Measurements from ENCODE around the gene AOPEP. TPM values are rescaled to one million over a fixed set of nuclear protein-coding genes. Genes with fewer than 3 reads are reported as not detected.

The AOPEP gene
- total RNA-seq, 5 donors from 2014 or later (not counting 1 experiment from before 2014, with no cell fraction given), result 10.4 to 14.8 (median 11.3) TPM

DNA sequence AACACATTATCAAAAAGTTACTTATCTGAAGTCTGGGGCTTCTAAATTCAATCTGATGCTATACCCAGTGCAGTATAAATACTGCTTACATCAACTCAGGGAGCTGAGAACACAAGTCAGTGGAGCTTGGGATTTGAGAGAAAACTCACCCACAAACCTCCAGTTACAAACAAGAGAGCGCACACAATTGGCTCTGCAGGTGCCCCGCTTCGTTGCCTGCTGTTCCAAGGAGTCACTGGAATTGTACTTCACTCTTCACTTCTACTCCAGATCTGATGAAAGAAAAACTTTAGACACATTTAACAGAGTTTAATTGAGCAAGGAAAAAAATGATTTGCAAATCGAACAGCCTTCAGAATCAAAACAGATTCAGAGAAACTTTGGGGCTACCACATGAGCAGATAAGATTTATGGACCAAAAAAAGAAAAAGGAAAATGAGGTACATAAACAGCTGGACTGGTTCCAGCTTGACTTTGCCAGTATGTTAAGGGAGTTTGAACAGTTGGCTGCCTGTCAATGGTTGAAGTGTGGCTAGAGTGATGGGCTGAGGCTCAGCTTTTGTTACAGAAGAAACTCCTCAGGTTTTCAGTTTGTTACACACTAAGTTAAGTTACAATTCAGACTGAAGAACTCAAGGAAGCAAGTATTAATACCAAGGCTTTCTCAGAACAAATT lies 156.6 kb downstream of the AOPEP start:
- H3K9me3 ChIP-seq, result no peaks in the 10 kb centered on the region
- DNase-seq, result no peak
- Mint-ChIP-seq H3K4me3 (no peak overlapping the region), H3K27ac (no peak overlapping the region), H3K27me3 (no peaks in the 10 kb centered on the region), H3K4me1 (peaks cover 8 to 15% (median 13%) of the 10 kb centered on the region in 3 donors), H3K36me3 (no peaks in the 10 kb centered on the region), H3K9me3 (no peaks in the 10 kb centered on the region)
- ChIA-PET CTCF (interaction anchor here in 1 of 2 donors (0.5 kb wide), 1 partner anchor 51 kb away, joined by 3 read pairs; no protein-coding TSS in a partner anchor), POLR2A (no interaction called here)
- no peak for ATAC-seq (replicated peaks in 1 of 4)
- no peak overlapping the region for H3K27ac ChIP-seq (ENCODE audit: low read length)
- 67% methylated on average over 3 of the region's 4 CpGs for WGBS (ENCODE audit: insufficient coverage)
- H3K36me3 ChIP-seq (ENCODE audit: control insufficient read depth in 2 of 2, extremely low read depth in 1 of 2, insufficient read depth in 1 of 2, low read length in 1 of 2), result no peaks in the 10 kb centered on the region
- no peaks in the 10 kb centered on the region for H3K27me3 ChIP-seq (replicated peaks in 1 of 2; ENCODE audit: control insufficient read depth in 2 of 2, extremely low read depth in 1 of 2, insufficient read depth in 2 of 2, low read length in 1 of 2)
- H3K4me1 ChIP-seq (ENCODE audit: control insufficient read depth in 1 of 2, extremely low read depth in 1 of 2, insufficient read depth in 2 of 2, low read length in 2 of 2), result peaks cover 0 to 8% of the 10 kb centered on the region in 2 experiments
- no peak overlapping the region for H3K4me3 ChIP-seq (ENCODE audit: control insufficient read depth in 1 of 2, extremely low read depth in 1 of 2, low read length in 1 of 2)

DNA sequence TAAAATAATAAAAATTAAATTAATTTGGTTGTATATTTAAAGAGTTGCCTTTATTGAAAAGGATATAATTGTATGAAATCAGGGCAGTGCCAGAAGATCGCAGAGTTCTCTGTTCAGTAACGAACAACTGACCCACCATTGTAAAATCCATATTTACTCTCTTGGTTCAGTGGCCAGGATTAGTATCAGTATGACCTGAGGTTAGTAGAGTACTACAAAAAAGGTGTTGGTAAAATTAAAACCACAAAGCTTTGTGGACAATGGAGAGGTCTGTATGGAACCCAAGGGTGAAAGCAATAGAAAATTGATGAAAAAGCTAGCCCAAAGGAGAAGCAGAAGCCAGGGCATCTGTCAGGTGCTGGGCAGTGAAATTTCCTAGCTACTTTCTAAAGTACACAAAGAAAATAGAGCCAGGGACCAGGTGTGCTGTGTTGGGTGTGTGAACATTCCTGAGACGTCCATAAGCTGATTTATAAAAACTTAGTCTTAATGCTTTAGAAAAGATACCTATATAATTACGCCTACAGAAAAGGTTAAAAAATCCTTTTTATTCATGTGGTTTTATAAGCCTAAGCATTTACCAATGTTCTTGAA lies 159.5 kb downstream of the AOPEP start:
- Mint-ChIP-seq H3K36me3 (peaks cover 14% of the 10 kb centered on the region), H3K9me3 (peaks cover 0 to 7% (median 6%) of the 10 kb centered on the region in 3 donors), H3K4me3 (no peak overlapping the region), H3K27ac (no peak overlapping the region), H3K4me1 (no peaks in the 10 kb centered on the region), H3K27me3 (no peaks in the 10 kb centered on the region)
- Histone ChIP-seq H3K36me3 (ENCODE audit: control insufficient read depth in 2 of 2, extremely low read depth in 1 of 2, insufficient read depth in 1 of 2, low read length in 1 of 2) (no peaks in the 10 kb centered on the region), H3K9me3 (no peaks in the 10 kb centered on the region), H3K4me1 (ENCODE audit: control insufficient read depth in 1 of 2, extremely low read depth in 1 of 2, insufficient read depth in 2 of 2, low read length in 2 of 2) (no peaks in the 10 kb centered on the region), H3K27ac (ENCODE audit: low read length) (no peak overlapping the region), H3K27me3 (replicated peaks in 1 of 2; ENCODE audit: control insufficient read depth in 2 of 2, extremely low read depth in 1 of 2, insufficient read depth in 2 of 2, low read length in 1 of 2) (no peaks in the 10 kb centered on the region), H3K4me3 (ENCODE audit: control insufficient read depth in 1 of 2, extremely low read depth in 1 of 2, low read length in 1 of 2) (no peak overlapping the region)
- WGBS (ENCODE audit: insufficient coverage), result no CpG with 5 or more reads among the region's 4 CpGs
- ATAC-seq (replicated peaks in 1 of 4), result no peak
- POLR2A ChIA-PET, result interaction anchor here in 1 of 2 donors (0.5 kb wide), 1 partner anchor 24 kb away, joined by 3 read pairs; no protein-coding TSS in a partner anchor
- CTCF ChIA-PET, result no interaction called here
- DNase-seq, result no peak

DNA sequence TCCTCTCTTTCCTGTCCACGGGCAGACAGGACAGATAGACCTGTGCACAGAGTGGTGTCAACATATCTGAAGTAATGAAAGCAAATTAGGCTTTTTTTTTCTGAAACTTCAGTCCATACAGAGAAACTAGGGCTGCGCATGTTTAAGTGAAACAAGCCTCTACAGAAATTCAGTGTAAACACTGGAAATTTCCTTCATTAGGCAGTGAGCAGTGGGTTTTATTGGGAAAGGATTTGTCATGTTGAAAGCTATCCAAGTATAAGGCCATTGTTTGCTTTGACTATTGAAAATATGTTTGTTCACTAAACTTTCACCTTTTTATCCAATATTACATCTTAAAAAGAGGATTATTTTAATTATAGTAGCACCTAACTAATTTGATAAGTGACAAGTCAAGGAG lies 161.2 kb downstream of the AOPEP start:
- POLR2A ChIA-PET, result no interaction called here

GRCh38 chr9:94888775-94889174 lies 162.3 kb downstream of the AOPEP start:
- ATAC-seq (replicated peaks in 1 of 4), result no peak
- ChIA-PET POLR2A (no interaction called here), CTCF (interaction anchor here in 1 of 2 donors (0.6 kb wide), 1 partner anchor 124 kb away, joined by 3 read pairs; no protein-coding TSS in a partner anchor)
- Histone ChIP-seq H3K36me3 (ENCODE audit: control insufficient read depth in 2 of 2, extremely low read depth in 1 of 2, insufficient read depth in 1 of 2, low read length in 1 of 2) (no peaks in the 10 kb centered on the region), H3K4me1 (ENCODE audit: control insufficient read depth in 1 of 2, extremely low read depth in 1 of 2, insufficient read depth in 2 of 2, low read length in 2 of 2) (no peaks in the 10 kb centered on the region), H3K27me3 (replicated peaks in 1 of 2; ENCODE audit: control insufficient read depth in 2 of 2, extremely low read depth in 1 of 2, insufficient read depth in 2 of 2, low read length in 1 of 2) (no peaks in the 10 kb centered on the region), H3K9me3 (peaks cover 2% of the 10 kb centered on the region), H3K4me3 (ENCODE audit: control insufficient read depth in 1 of 2, extremely low read depth in 1 of 2, low read length in 1 of 2) (no peak overlapping the region), H3K27ac (ENCODE audit: low read length) (no peak overlapping the region)
- Mint-ChIP-seq H3K4me3 (no peak overlapping the region), H3K36me3 (peaks cover 21% of the 10 kb centered on the region), H3K4me1 (no peaks in the 10 kb centered on the region), H3K9me3 (peaks cover 0 to 14% (median 7%) of the 10 kb centered on the region in 3 donors), H3K27me3 (no peaks in the 10 kb centered on the region), H3K27ac (no peak overlapping the region)
- DNase-seq, result no peak
- WGBS (ENCODE audit: insufficient coverage), result 100% methylated on average over 1 of the region's 8 CpGs

More for the DNA sequence above, 161.2 kb downstream of the AOPEP start:
- no peaks in the 10 kb centered on the region for H3K27me3 ChIP-seq (replicated peaks in 1 of 2; ENCODE audit: control insufficient read depth in 2 of 2, extremely low read depth in 1 of 2, insufficient read depth in 2 of 2, low read length in 1 of 2)
- H3K27ac ChIP-seq (ENCODE audit: low read length), result no peak overlapping the region
- H3K4me1 ChIP-seq (ENCODE audit: control insufficient read depth in 1 of 2, extremely low read depth in 1 of 2, insufficient read depth in 2 of 2, low read length in 2 of 2), result no peaks in the 10 kb centered on the region
- Mint-ChIP-seq H3K36me3 (peaks cover 21% of the 10 kb centered on the region), H3K4me1 (no peaks in the 10 kb centered on the region), H3K4me3 (no peak overlapping the region), H3K27ac (no peak overlapping the region), H3K27me3 (no peaks in the 10 kb centered on the region), H3K9me3 (peaks cover 0 to 14% (median 7%) of the 10 kb centered on the region in 3 donors)
- no peak overlapping the region for H3K4me3 ChIP-seq (ENCODE audit: control insufficient read depth in 1 of 2, extremely low read depth in 1 of 2, low read length in 1 of 2)
- WGBS (ENCODE audit: insufficient coverage), result no CpG with 5 or more reads among the region's 2 CpGs
- no peaks in the 10 kb centered on the region for H3K36me3 ChIP-seq (ENCODE audit: control insufficient read depth in 2 of 2, extremely low read depth in 1 of 2, insufficient read depth in 1 of 2, low read length in 1 of 2)
- CTCF ChIA-PET, result no interaction called here
- H3K9me3 ChIP-seq, result peaks cover 2% of the 10 kb centered on the region
- ATAC-seq (replicated peaks in 1 of 4) (no peak), DNase-seq (no peak)

- no peaks in the 10 kb centered on the region for H3K36me3 ChIP-seq (ENCODE audit: control insufficient read depth in 2 of 2, extremely low read depth in 1 of 2, insufficient read depth in 1 of 2, low read length in 1 of 2)
- CTCF ChIA-PET, result no interaction called here
- H3K27me3 ChIP-seq (replicated peaks in 1 of 2; ENCODE audit: control insufficient read depth in 2 of 2, extremely low read depth in 1 of 2, insufficient read depth in 2 of 2, low read length in 1 of 2), result no peaks in the 10 kb centered on the region
- no peak overlapping the region for H3K4me3 ChIP-seq (ENCODE audit: control insufficient read depth in 1 of 2, extremely low read depth in 1 of 2, low read length in 1 of 2)
- H3K4me1 ChIP-seq (ENCODE audit: control insufficient read depth in 1 of 2, extremely low read depth in 1 of 2, insufficient read depth in 2 of 2, low read length in 2 of 2), result no peaks in the 10 kb centered on the region
- H3K27ac ChIP-seq (ENCODE audit: low read length), result no peak overlapping the region
- POLR2A ChIA-PET, result no interaction called here
- Mint-ChIP-seq H3K36me3 (peaks cover 21% of the 10 kb centered on the region), H3K9me3 (peaks cover 0 to 14% (median 7%) of the 10 kb centered on the region in 3 donors), H3K27me3 (no peaks in the 10 kb centered on the region), H3K4me1 (no peaks in the 10 kb centered on the region), H3K4me3 (no peak overlapping the region), H3K27ac (no peak overlapping the region)
- DNase-seq (no peak), ATAC-seq (replicated peaks in 1 of 4) (no peak)
- H3K9me3 ChIP-seq, result peaks cover 2% of the 10 kb centered on the region
- no CpG with 5 or more reads among the region's 3 CpGs for WGBS (ENCODE audit: insufficient coverage)
Observed at GRCh38 chr9:94889628-94890027, 163.1 kb downstream of the AOPEP start.

GRCh38 chr9:94891183-94891582 lies 164.7 kb downstream of the AOPEP start:
- ChIA-PET CTCF (no interaction called here), POLR2A (no interaction called here)
- no peak for DNase-seq
- ATAC-seq (replicated peaks in 1 of 4), result no peak
- peaks cover 21% of the 10 kb centered on the region for H3K36me3 Mint-ChIP-seq
- Histone ChIP-seq H3K27me3 (replicated peaks in 1 of 2; ENCODE audit: control insufficient read depth in 2 of 2, extremely low read depth in 1 of 2, insufficient read depth in 2 of 2, low read length in 1 of 2) (no peaks in the 10 kb centered on the region), H3K36me3 (ENCODE audit: control insufficient read depth in 2 of 2, extremely low read depth in 1 of 2, insufficient read depth in 1 of 2, low read length in 1 of 2) (no peaks in the 10 kb centered on the region), H3K4me3 (ENCODE audit: control insufficient read depth in 1 of 2, extremely low read depth in 1 of 2, low read length in 1 of 2) (no peak overlapping the region), H3K4me1 (ENCODE audit: control insufficient read depth in 1 of 2, extremely low read depth in 1 of 2, insufficient read depth in 2 of 2, low read length in 2 of 2) (no peaks in the 10 kb centered on the region), H3K9me3 (peaks cover 2% of the 10 kb centered on the region), H3K27ac (ENCODE audit: low read length) (no peak overlapping the region)
- H3K27ac Mint-ChIP-seq, result no peak overlapping the region
- no peaks in the 10 kb centered on the region for H3K27me3 Mint-ChIP-seq
- no peaks in the 10 kb centered on the region for H3K4me1 Mint-ChIP-seq
- peaks cover 0 to 14% (median 7%) of the 10 kb centered on the region in 3 donors for H3K9me3 Mint-ChIP-seq
- no peak overlapping the region for H3K4me3 Mint-ChIP-seq
- WGBS (ENCODE audit: insufficient coverage), result no CpG with 5 or more reads among the region's 1 CpG

Data from T-cell (primary cell).